ENCODE data around the gene GRB10.
"Not testable (repeated sequence)": the region's sequence is repeated elsewhere in the genome, so short reads cannot be mapped to it uniquely, and the experiment has no call there.

GRB10 gene

GRCh38 chr7:50584793-50585408 lies 197.8 kb downstream of the GRB10 start:
- H3K4me1 ChIP-seq (ENCODE audit: control insufficient read depth, low read depth, low read length), result no peaks in the 10 kb centered on the region
- H3K9ac ChIP-seq (ENCODE audit: low read length), result no peak overlapping the region
- peaks cover 3% of the 10 kb centered on the region for H3K9me3 ChIP-seq (ENCODE audit: control insufficient read depth, low read depth, low read length)
- no peak overlapping the region for H3K27ac ChIP-seq (ENCODE audit: low read length)
- no peaks in the 10 kb centered on the region for H3K27me3 ChIP-seq (ENCODE audit: control insufficient read depth, insufficient read depth, low read length)
- H3K36me3 ChIP-seq (ENCODE audit: control insufficient read depth, low read depth, low read length), result no peaks in the 10 kb centered on the region
- H3K4me3 ChIP-seq (ENCODE audit: low read length), result no peak overlapping the region

GRCh38 chr7:50584386-50584785 lies 198.3 kb downstream of the GRB10 start:
- Histone ChIP-seq H3K27ac (ENCODE audit: low read length) (no peak overlapping the region), H3K36me3 (ENCODE audit: control insufficient read depth, low read depth, low read length) (no peaks in the 10 kb centered on the region), H3K27me3 (ENCODE audit: control insufficient read depth, insufficient read depth, low read length) (no peaks in the 10 kb centered on the region), H3K9me3 (ENCODE audit: control insufficient read depth, low read depth, low read length) (peaks cover 3% of the 10 kb centered on the region), H3K9ac (ENCODE audit: low read length) (no peak overlapping the region), H3K4me1 (ENCODE audit: control insufficient read depth, low read depth, low read length) (no peaks in the 10 kb centered on the region), H3K4me3 (ENCODE audit: low read length) (no peak overlapping the region)

GRCh38 chr7:50583295-50583694 lies 199.4 kb downstream of the GRB10 start:
- not testable (repeated sequence) for H3K4me3 ChIP-seq (ENCODE audit: low read length); H3K27ac ChIP-seq (ENCODE audit: low read length); H3K27me3 ChIP-seq (ENCODE audit: control insufficient read depth, insufficient read depth, low read length); H3K9me3 ChIP-seq (ENCODE audit: control insufficient read depth, low read depth, low read length); H3K36me3 ChIP-seq (ENCODE audit: control insufficient read depth, low read depth, low read length); H3K4me1 ChIP-seq (ENCODE audit: control insufficient read depth, low read depth, low read length); H3K9ac ChIP-seq (ENCODE audit: low read length)

- not testable (repeated sequence) for H3K9me3 ChIP-seq (ENCODE audit: control insufficient read depth, low read depth, low read length)
Observed at GRCh38 chr7:50582271-50582670, 200.4 kb downstream of the GRB10 start.

GRCh38 chr7:50580666-50581065 lies 202.0 kb downstream of the GRB10 start:
- H3K27ac ChIP-seq (ENCODE audit: low read length); H3K4me3 ChIP-seq (ENCODE audit: low read length); H3K4me1 ChIP-seq (ENCODE audit: control insufficient read depth, low read depth, low read length); H3K9ac ChIP-seq (ENCODE audit: low read length); H3K36me3 ChIP-seq (ENCODE audit: control insufficient read depth, low read depth, low read length); H3K27me3 ChIP-seq (ENCODE audit: control insufficient read depth, insufficient read depth, low read length); H3K9me3 ChIP-seq (ENCODE audit: control insufficient read depth, low read depth, low read length): not testable (repeated sequence)

More at GRCh38 chr7:50582271-50582670, 200.4 kb downstream of the GRB10 start:
- H3K4me3 ChIP-seq (ENCODE audit: low read length); H3K9ac ChIP-seq (ENCODE audit: low read length); H3K4me1 ChIP-seq (ENCODE audit: control insufficient read depth, low read depth, low read length); H3K27me3 ChIP-seq (ENCODE audit: control insufficient read depth, insufficient read depth, low read length); H3K27ac ChIP-seq (ENCODE audit: low read length); H3K36me3 ChIP-seq (ENCODE audit: control insufficient read depth, low read depth, low read length): not testable (repeated sequence)

GRCh38 chr7:50580057-50580456 lies 202.6 kb downstream of the GRB10 start:
- Histone ChIP-seq H3K9me3 (ENCODE audit: control insufficient read depth, low read depth, low read length) (peaks cover 3% of the 10 kb centered on the region), H3K4me3 (ENCODE audit: low read length) (no peak overlapping the region), H3K4me1 (ENCODE audit: control insufficient read depth, low read depth, low read length) (no peaks in the 10 kb centered on the region), H3K27ac (ENCODE audit: low read length) (no peak overlapping the region), H3K9ac (ENCODE audit: low read length) (no peak overlapping the region), H3K36me3 (ENCODE audit: control insufficient read depth, low read depth, low read length) (no peaks in the 10 kb centered on the region), H3K27me3 (ENCODE audit: control insufficient read depth, insufficient read depth, low read length) (no peaks in the 10 kb centered on the region)

- not testable (repeated sequence) for H3K36me3 ChIP-seq (ENCODE audit: control insufficient read depth, low read depth, low read length); H3K4me1 ChIP-seq (ENCODE audit: control insufficient read depth, low read depth, low read length); H3K9me3 ChIP-seq (ENCODE audit: control insufficient read depth, low read depth, low read length); H3K27ac ChIP-seq (ENCODE audit: low read length); H3K4me3 ChIP-seq (ENCODE audit: low read length); H3K27me3 ChIP-seq (ENCODE audit: control insufficient read depth, insufficient read depth, low read length); H3K9ac ChIP-seq (ENCODE audit: low read length)
Observed at GRCh38 chr7:50578105-50578504, 204.6 kb downstream of the GRB10 start.

- Histone ChIP-seq H3K4me1 (ENCODE audit: control insufficient read depth, low read depth, low read length) (no peaks in the 10 kb centered on the region), H3K4me3 (ENCODE audit: low read length) (no peak overlapping the region), H3K9ac (ENCODE audit: low read length) (no peak overlapping the region), H3K9me3 (ENCODE audit: control insufficient read depth, low read depth, low read length) (peaks cover 3% of the 10 kb centered on the region), H3K27me3 (ENCODE audit: control insufficient read depth, insufficient read depth, low read length) (no peaks in the 10 kb centered on the region), H3K27ac (ENCODE audit: low read length) (no peak overlapping the region), H3K36me3 (ENCODE audit: control insufficient read depth, low read depth, low read length) (no peaks in the 10 kb centered on the region)
Observed at GRCh38 chr7:50577569-50577968, 205.1 kb downstream of the GRB10 start.

- H3K4me3 ChIP-seq (ENCODE audit: low read length); H3K9ac ChIP-seq (ENCODE audit: low read length); H3K27me3 ChIP-seq (ENCODE audit: control insufficient read depth, insufficient read depth, low read length); H3K36me3 ChIP-seq (ENCODE audit: control insufficient read depth, low read depth, low read length); H3K9me3 ChIP-seq (ENCODE audit: control insufficient read depth, low read depth, low read length); H3K4me1 ChIP-seq (ENCODE audit: control insufficient read depth, low read depth, low read length); H3K27ac ChIP-seq (ENCODE audit: low read length): not testable (repeated sequence)
Observed at GRCh38 chr7:50576388-50576787, 206.3 kb downstream of the GRB10 start.

- H3K4me1 ChIP-seq (ENCODE audit: control insufficient read depth, low read depth, low read length), result no peaks in the 10 kb centered on the region
- H3K4me3 ChIP-seq (ENCODE audit: low read length), result no peak overlapping the region
- no peaks in the 10 kb centered on the region for H3K36me3 ChIP-seq (ENCODE audit: control insufficient read depth, low read depth, low read length)
- H3K27ac ChIP-seq (ENCODE audit: low read length), result no peak overlapping the region
- H3K27me3 ChIP-seq (ENCODE audit: control insufficient read depth, insufficient read depth, low read length), result no peaks in the 10 kb centered on the region
- no peaks in the 10 kb centered on the region for H3K9me3 ChIP-seq (ENCODE audit: control insufficient read depth, low read depth, low read length)
- H3K9ac ChIP-seq (ENCODE audit: low read length), result no peak overlapping the region
Observed at GRCh38 chr7:50567715-50568261, 214.9 kb downstream of the GRB10 start.

- no peak overlapping the region for H3K27ac ChIP-seq (ENCODE audit: low read length)
- no peak overlapping the region for H3K4me3 ChIP-seq (ENCODE audit: low read length)
- no peaks in the 10 kb centered on the region for H3K27me3 ChIP-seq (ENCODE audit: control insufficient read depth, insufficient read depth, low read length)
Observed at GRCh38 chr7:50565977-50566376, 216.7 kb downstream of the GRB10 start.

GRCh38 chr7:50565559-50565916 lies 217.2 kb downstream of the GRB10 start:
- Histone ChIP-seq H3K9ac (ENCODE audit: low read length) (no peak overlapping the region), H3K27me3 (ENCODE audit: control insufficient read depth, insufficient read depth, low read length) (no peaks in the 10 kb centered on the region)

More at GRCh38 chr7:50565977-50566376, 216.7 kb downstream of the GRB10 start:
- Histone ChIP-seq H3K4me1 (ENCODE audit: control insufficient read depth, low read depth, low read length) (no peaks in the 10 kb centered on the region), H3K36me3 (ENCODE audit: control insufficient read depth, low read depth, low read length) (no peaks in the 10 kb centered on the region), H3K9me3 (ENCODE audit: control insufficient read depth, low read depth, low read length) (no peaks in the 10 kb centered on the region), H3K9ac (ENCODE audit: low read length) (no peak overlapping the region)

More at GRCh38 chr7:50565559-50565916, 217.2 kb downstream of the GRB10 start:
- Histone ChIP-seq H3K4me1 (ENCODE audit: control insufficient read depth, low read depth, low read length) (no peaks in the 10 kb centered on the region), H3K4me3 (ENCODE audit: low read length) (no peak overlapping the region), H3K36me3 (ENCODE audit: control insufficient read depth, low read depth, low read length) (no peaks in the 10 kb centered on the region), H3K9me3 (ENCODE audit: control insufficient read depth, low read depth, low read length) (no peaks in the 10 kb centered on the region), H3K27ac (ENCODE audit: low read length) (no peak overlapping the region)
